ENCODE measurements around the gene WDR54. TPM values are rescaled to one million over a fixed set of nuclear protein-coding genes. Genes with fewer than 3 reads are reported as not detected.

WDR54 gene
- total RNA-seq: 36.7 and 37.6 TPM in 2 replicates

GRCh38 chr2:74421221-74421870 is at the start of gene WDR54, which contains the start of gene C2orf81:
Gene WDR54, plus strand, starts transcription at chr2:74421730. Its CDS starts 424 bp downstream, at chr2:74422154.
Gene C2orf81, minus strand, starts transcription at chr2:74421619. Its CDS starts 59 bp downstream, at chr2:74421560.
- DNase-seq (ENCODE audit: low read depth in 2 of 2): peak; percentile 69 to 82

GRCh38 chr2:74372674-74373073 is 48.9 kb upstream of the WDR54 start:
- no peak for DNase-seq (ENCODE audit: low read depth in 2 of 2)

GRCh38 chr2:74373221-74373676 is 48.3 kb upstream of the WDR54 start:
- DNase-seq (ENCODE audit: low read depth in 2 of 2): no peak

- no peak for DNase-seq (ENCODE audit: low read depth in 2 of 2)
These were observed 47.5 kb upstream of the WDR54 start for GRCh38 chr2:74373985-74374384.

- peak in 1 of 2 donors; percentile 31 for DNase-seq (ENCODE audit: low read depth in 2 of 2)
These were observed 46.9 kb upstream of the WDR54 start for GRCh38 chr2:74374509-74375205.

GRCh38 chr2:74375838-74376237 is 45.7 kb upstream of the WDR54 start:
- DNase-seq (ENCODE audit: low read depth in 2 of 2): no peak

- DNase-seq (ENCODE audit: low read depth in 2 of 2): no peak
These were observed 43.5 kb upstream of the WDR54 start for GRCh38 chr2:74378007-74378406.

GRCh38 chr2:74379851-74380789 is 41.4 kb upstream of the WDR54 start, which contains the start of gene DCTN1:
Gene DCTN1, minus strand, starts transcription at chr2:74380311. Its CDS starts 274 bp downstream, at chr2:74380037.
- peak; percentile 28 to 52 for DNase-seq (ENCODE audit: low read depth in 2 of 2)

GRCh38 chr2:74381751-74382150 is 39.8 kb upstream of the WDR54 start:
- DNase-seq (ENCODE audit: low read depth in 2 of 2): no peak

GRCh38 chr2:74383254-74383653 is 38.3 kb upstream of the WDR54 start:
- DNase-seq (ENCODE audit: low read depth in 2 of 2): peak; percentile 86 to 90

GRCh38 chr2:74384051-74384450 is 37.5 kb upstream of the WDR54 start:
- DNase-seq (ENCODE audit: low read depth in 2 of 2): no peak

- no peak for DNase-seq (ENCODE audit: low read depth in 2 of 2)
These were observed 36.1 kb upstream of the WDR54 start for GRCh38 chr2:74385396-74385795.

- no peak for DNase-seq (ENCODE audit: low read depth in 2 of 2)
These were observed 34.2 kb upstream of the WDR54 start for GRCh38 chr2:74387346-74387745.

- no peak for DNase-seq (ENCODE audit: low read depth in 2 of 2)
These were observed 30.9 kb upstream of the WDR54 start for GRCh38 chr2:74390606-74391005.

- DNase-seq (ENCODE audit: low read depth in 2 of 2): no peak
These were observed 30.3 kb upstream of the WDR54 start for GRCh38 chr2:74391209-74391579.

- DNase-seq (ENCODE audit: low read depth in 2 of 2): peak; percentile 84 to 93
These were observed 29.7 kb upstream of the WDR54 start for GRCh38 chr2:74391580-74392448.

- DNase-seq (ENCODE audit: low read depth in 2 of 2): no peak
These were observed 29.1 kb upstream of the WDR54 start for GRCh38 chr2:74392449-74392743.

- DNase-seq (ENCODE audit: low read depth in 2 of 2): no peak
These were observed 28.0 kb upstream of the WDR54 start for GRCh38 chr2:74393525-74393924.

- DNase-seq (ENCODE audit: low read depth in 2 of 2): no peak
These were observed 25.4 kb upstream of the WDR54 start for GRCh38 chr2:74396149-74396548.

GRCh38 chr2:74399785-74400184 is 21.7 kb upstream of the WDR54 start:
- DNase-seq (ENCODE audit: low read depth in 2 of 2): peak in 1 of 2 donors; percentile 40

GRCh38 chr2:74401891-74402290 is 19.6 kb upstream of the WDR54 start:
- DNase-seq (ENCODE audit: low read depth in 2 of 2): no peak

Measured in dermis microvascular lymphatic vessel endothelial cell (primary cell).